GM18520 (cell line): ENCODE data around the gene GLO1.

ENCODE experiments used
- ATAC-seq: cut with Tn5 transposase; IDR thresholded peaks from one replicate; pipeline ENCODE4 v1.9.1; 2021; ENCODE audit not compliant: unreplicated experiment

Gene GLO1

DNA sequence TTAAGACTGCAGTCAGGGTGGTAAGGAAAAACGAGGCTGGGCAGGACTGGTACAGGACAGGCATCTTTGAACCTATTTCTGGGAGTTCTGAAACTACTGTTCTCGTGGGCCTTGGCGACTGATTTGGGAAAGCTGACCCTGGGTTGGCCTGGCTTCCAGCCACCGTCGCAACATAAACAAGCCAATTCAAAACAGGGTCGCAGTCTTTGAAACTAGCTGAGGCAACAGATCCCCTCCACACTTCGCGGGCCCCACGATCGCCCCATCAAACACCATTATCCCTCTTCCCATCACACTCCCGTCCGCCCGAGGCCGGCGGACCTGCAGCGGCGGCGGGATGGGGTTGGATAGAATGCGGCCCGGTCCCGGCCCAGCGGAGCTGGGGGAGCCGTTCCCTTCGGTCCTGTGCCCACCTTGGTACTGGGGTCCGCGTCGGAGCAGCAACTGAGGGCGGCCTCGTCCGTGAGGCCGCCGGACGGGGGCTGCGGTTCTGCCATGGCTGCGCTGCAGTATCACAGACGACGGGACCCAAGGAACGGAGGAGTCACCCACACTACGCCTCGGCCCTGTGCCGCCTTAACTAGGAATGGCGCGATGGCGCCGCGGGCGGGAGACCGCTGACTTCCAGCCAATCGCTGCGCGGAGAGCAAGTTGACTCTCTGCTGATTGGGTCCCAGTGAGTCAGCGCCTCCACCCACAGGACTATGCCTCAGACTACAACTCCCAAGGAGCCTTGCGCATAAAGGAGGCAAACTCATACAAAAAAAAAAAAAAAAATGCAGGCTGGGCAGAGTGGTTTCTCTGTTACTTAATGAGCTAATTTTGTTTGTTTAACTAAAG, at the start of gene GLO1:
GLO1 (minus strand) TSS at position 588 of the 840 bp plus-strand sequence; CDS start at position 497, 91 bp downstream.
- ATAC-seq, result peak; percentile 99

DNA sequence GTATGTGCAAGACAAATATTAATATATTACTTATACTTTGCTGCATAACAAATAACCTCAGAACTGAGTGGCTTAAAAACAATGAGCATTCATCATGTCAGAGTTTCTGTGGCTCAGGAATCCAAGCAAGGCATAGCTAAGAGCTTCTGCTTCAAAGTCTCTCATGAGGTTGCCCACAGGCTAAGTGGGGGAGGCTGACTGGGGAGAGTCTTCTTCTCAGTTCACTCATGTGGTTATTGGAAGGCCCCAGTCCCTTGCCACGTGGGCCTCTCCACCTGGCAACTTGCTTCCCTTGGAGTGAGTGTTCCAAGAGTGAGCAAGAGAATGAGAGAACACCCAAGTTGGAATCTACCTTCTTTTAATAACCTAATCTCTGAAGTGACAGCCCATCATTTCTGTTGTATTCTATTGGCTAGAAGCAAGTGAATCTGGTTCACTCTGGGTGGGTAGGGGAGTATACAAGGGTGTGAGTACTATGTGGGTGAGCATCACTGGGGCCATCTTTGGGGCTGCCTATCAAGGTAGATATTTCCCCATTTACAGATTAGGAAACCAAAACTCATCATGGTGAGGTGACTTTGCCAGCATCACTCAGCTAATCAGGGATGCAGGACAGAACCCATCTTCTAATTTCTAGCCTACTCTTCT, 48.1 kb upstream of the GLO1 start:
- ATAC-seq, result no peak

DNA sequence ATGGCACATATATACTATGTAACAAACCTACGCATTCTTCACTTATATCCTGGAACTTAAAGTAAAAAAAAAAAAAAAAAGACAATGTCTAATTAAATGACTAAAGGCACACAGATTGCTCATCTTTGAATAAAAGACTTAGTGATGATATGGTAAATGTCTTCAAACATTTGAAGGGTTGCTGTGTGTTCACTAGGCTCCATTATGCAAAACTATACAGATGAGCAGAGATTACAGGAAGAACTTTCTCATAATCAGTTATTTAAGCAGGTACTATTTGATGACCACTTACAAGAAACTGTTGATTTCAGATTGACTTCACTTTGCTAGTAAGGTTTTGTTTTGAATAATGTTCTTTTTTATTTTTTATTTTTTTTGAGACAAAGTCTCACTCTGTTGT, 46.5 kb upstream of the GLO1 start:
- no peak for ATAC-seq

DNA sequence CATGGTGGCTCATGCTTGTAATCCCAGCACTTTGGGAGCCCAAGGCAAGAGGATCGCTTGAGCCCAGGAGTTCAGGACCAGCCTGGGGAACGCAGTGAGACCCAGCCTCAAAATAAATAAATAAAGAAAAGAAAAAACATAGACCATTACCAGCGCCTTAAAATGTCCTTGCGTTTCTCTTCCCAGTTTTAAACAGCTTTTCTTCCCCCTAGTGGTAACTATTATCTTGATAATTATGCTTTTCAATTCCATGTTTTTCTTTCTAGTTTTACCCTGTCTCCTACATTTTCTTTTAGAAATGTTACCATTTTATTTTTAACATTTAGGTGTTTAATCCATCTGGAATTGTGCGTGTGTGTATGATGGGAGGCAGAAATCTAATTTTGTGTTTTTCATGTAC, 36.6 kb upstream of the GLO1 start:
- ATAC-seq, result no peak

DNA sequence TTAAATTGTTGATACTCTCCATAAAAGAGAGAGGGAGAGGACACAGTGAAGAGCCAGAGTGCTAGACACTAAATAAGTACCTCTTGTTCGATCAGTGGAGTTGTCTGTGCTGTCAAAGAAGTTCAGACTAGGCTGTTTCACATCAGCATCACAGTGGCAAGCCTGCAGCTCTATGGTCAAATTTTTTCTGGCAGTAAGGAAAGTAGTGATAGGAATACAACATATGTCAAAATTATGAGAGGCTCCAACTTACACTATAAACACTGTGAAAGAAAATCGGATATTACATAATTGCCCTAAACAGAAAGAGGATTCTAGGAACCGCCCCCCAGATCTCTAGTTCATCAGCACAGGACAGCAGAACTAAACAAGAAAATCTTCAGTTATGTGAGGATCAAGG, 35.3 kb upstream of the GLO1 start:
- no peak for ATAC-seq

DNA sequence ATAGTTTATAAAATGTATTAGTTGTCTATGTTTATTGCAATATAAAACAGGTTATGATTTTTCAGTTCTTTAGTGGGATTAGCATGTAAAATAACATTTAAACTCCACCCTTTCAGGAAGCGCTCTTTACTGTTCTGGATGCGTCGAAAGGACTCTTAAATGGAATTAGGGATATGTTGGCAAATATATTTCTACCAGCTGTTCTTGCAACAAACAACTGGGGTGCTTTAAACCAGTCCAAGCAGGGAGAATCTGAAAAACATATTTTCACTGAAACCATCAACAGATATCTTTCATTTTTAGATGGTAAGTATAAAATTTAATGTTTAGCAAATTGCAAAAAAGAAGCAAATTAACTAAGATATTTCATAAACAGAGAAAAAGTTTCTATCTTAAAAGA, 34.0 kb upstream of the GLO1 start:
- ATAC-seq, result no peak

DNA sequence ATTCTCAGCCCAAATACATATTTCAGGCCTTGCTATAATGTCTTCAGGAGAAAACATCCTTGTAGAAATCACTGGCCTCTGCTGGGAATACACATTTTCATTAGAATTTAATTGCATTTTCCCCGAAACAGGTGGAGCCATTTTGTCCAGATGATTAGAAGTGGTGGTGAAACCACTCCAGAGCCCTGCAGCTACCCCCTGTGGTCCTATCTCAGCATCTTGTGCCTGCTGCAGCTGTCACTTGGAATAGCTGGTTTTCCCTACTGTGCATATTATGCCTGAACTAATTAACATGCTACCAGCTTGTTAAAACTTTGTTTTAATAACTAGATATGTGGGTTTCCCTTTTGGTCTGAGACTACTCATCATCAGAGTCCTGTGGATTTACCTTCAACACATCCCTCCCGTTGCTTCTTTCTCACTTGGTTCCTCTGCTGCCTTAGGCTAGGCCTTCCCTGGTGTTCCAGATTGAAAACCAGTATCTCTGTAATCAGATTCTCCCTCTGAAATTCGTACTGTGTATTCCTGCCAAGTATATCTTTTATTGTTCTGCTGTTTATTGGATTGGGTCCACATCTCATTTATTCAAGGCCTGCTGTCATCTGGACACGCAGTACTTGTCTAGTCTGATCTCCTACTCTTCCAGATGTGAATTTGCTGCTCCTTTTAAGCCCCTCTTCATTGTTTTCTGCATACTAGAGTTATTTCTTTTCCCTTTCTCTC, 27.4 kb upstream of the GLO1 start:
- ATAC-seq, result no peak

DNA sequence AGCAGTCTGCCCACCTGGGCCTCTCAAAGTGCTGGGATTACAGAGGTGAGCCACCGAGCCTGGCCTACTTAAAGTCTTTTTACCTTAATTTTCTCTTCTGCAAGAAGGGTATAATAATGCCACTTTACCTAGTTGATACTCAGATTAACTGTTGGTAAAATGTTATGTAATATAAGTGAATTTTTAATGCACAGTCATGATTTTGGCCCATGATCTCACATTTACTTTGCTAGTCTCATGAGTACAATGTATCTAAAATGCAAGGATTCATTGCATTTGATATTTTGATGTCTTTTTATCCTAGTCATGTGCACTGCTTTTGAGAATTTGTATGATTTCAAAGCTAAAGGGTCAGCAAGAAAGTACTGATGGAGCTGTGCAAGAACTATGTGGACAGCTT, 25.3 kb upstream of the GLO1 start:
- no peak for ATAC-seq

DNA sequence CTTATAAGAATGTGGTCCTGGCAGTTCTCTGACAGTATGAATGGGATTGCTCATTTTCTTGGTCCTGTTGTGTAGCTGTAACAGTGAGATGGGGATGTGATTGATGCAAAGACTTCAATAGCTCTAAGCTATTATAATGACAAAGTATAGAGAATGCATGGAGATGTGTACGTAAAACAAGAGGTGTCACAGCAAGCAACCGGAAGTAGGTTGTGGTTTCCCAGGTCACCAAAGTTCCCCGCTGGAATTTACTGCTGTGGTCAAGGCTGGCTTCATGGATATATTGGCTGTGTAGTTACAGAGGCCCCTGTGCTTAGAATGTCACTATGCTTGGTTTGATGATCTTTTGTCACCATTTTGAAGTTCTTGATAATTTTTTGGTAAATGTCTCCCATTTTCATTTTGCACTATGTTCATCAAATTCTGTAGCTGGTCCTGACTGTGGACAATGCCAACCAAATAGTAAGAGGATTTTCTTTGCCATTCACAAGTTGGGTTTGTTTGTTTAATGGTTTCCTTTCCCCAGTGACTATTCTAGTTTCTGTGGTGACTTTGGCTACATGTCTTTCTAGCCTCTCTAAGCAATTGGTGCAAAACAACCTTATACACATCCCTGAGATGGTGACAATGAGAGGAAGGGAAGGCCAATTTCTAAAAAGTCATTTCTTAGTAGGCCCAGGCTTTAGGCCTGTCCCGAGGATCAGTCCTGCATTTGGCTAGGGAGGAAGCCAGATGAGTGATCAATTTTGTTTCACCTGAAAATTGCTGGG, 22.7 kb upstream of the GLO1 start:
- no peak for ATAC-seq

DNA sequence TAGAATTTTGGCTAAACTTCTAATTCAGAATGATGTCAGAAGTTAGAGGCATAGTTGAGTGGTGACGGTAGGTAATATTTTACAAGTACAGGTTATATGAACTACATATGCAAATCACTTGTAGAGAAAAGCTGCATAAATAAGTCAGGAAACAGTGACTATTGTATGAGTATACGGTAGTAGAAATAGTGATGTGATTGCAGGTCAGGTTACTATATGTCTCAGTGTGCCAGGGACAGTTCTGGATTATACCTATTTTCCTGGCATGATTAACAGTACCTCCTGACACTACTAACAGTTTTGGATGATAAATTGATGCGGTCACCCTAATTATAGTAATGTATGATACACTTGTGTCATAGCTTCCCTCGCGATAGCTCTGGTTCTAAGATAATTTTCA, 21.4 kb upstream of the GLO1 start:
- no peak for ATAC-seq

DNA sequence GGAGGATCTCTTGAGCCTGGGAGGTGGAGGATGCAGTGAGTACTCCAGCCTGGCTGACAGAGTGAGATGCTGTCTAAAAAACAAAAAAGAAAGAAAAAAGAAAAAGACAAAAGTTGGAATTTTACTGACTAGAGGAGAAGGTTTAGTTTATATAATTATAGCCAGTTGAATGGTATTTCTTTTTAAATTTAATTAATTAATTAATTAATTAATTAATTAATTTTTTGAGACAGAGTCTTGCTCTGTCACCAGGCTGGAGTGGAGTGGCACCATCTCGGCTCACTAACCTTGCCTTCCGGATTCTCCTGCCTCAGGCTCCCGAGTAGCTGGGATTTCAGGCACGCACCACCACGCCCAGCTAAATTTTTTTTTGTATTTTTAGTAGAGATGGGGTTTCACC, 20.8 kb upstream of the GLO1 start:
- ATAC-seq, result no peak

DNA sequence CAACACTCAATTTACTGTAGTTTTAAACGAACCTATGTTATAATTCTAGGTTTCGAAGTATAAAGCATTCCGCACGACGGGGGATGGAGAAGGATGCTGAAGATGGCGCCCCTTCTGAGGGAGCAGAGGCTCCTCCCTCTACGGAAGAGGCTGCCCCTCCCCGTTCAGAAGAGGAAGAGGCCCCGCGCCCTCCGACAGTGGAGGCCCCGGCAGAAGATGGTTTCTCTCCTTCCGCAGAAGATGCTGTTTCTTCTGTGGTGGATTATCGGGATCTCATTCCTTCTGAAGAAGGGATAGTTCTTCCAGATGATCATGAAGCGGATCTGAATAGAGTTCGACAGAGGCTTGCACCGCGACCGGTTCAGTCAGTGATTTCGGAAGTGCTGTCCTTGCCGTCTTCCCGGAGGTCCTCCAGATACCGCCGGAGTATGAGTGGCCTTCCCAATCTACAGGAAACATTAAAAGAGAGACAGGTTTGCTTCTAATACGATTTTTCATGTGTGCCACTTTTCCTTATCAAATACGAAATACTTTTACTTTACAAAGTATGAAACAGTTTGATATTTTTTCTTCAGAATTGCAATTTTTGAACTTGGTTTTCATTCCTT, 19.9 kb upstream of the GLO1 start:
- ATAC-seq, result no peak

DNA sequence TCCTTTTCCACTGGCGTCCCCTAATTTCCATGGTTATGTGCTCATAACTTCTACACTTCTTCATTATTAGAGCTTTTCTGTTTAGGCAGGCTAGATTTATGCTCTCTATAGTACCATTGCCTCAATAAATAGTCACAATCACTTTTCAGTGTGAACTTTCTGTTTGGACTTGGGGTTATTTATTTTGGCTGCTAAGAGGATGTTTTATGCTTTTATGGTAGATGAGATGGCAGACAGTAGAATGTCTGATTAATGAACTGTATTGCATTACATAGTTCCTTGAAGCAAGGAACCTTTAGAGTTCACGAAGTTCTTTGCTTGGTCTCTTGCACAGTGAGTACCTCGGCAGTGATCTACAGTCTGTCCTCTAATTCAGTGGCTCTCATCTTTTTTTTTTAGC, 19.1 kb upstream of the GLO1 start:
- no peak for ATAC-seq

DNA sequence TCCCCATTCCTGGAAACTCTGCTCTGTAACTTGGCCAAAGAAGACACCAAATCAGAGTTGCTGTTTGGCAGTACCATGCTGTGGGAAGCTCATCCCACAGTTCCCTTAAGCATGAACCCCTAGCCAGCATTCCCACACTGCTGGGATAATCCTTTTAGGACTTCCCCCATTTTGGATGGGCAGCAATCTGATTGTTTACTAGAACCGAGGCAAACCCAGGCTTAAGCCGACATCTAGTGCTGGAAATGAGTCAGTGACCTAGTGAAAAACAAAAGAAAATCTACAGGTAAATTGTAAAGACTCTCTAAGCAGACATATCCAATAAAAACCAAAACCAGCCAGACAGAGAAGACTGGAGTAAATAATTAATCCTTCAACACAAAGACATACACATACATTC, 17.4 kb upstream of the GLO1 start:
- ATAC-seq, result no peak

DNA sequence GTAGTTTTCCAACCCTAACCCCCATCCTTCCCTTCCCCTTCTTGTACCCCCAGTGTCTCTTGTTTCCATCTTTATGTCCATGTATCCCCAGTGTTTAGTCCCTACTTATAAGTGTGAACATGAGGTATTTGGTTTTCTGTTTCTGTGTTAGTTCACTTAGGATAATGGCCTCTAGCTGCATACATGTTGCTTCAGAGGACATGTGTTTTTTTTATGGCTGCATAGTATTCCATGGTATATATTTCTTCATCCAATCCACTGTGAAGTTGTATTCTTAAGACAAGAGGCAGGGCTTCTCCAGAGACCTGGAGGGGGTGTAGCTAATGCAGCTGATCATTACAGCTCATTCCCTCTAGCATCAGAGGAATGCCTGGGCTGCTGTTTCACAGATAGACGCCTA, 16.4 kb upstream of the GLO1 start:
- no peak for ATAC-seq

DNA sequence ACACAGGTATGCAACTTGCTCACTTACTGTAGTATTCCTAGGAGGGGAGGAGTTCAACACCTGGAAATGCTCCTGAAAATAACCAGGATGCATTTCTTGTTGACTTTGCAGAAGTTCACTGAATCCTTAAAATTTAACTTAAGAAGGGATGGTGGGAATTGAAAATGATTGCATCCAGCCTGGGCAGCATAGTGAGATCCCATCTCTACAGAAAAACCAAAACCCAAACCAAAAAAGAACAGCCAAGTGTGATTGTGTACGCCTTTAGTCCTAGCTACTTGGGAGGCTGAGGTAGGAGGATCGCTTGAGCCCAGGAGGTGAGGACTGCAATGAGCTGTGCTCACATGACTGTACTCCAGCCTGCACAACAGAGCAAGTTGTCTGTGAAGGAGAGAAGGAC, 13.9 kb upstream of the GLO1 start:
- ATAC-seq, result no peak

DNA sequence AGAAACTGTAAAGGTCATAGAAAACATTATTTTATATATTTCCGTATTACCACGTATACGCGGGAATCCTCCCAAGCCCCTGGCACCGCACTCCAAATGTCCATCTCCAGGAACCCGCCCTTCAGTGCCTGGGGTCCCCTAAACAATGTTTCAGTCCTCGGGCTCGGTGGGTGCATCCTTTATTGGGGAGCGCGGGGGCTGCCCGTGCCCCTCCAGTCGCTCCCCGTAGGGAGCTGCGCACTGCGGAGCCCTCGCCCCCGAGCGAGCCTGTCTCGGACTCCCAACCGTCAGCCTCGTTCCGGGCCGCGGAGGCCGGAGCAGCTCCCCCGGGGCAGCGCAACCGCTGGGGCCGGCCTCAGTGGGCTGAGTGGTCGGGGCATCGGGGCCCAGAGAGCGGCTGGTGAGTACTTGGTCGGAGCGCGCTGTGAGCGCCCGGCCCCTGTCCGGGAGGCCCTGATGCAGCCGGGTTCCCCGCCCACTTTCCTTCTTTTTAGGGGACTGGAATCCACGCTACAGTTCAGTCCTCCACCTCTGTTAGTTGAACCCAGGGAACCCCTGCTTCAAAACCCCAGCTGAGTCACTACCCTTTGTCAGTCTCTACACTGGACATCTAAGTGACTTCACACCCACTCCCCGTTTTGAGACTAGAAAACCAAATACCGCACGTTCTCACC, 12.2 kb upstream of the GLO1 start, which contains the start of gene DNAH8:
DNAH8 (plus strand) TSS at position 296 of the 674 bp plus-strand sequence. CDS start 7,499 bp downstream, outside the sequence.
- ATAC-seq, result no peak

DNA sequence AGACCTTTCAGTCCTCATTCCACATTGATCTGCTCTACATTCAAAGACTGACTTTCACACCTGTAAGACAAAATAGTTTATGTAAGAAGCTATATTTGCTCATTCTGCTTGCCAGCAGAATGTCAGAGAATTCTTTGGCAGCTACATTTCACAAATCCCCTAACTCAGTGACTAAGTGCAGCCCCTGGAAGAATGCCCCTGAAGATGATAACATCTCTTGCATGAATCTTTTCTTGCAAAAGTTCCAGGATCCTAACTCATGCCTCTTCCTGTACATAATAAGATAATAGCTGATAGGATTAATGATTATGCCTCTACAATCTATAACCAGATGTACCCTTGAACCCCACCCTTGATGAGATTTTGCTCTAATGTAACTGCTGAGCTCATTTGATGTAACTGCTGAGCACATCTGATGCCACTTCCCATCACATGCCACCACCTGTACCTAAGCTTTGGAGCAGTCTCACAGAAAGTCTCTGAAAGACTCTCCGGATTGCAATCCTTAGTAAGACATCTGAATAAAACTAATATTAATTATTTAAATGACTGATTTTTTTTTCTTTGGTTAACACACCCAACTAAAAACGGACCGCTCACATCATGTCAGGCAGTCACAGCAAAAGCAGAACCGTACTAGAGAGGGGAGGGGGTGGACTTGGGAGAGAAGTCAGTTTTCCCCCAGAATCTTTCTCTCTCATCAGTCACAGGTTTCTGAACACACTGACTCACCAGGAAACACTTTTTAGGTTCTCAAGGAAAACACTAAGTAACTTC, 11.5 kb upstream of the GLO1 start:
- ATAC-seq, result no peak

DNA sequence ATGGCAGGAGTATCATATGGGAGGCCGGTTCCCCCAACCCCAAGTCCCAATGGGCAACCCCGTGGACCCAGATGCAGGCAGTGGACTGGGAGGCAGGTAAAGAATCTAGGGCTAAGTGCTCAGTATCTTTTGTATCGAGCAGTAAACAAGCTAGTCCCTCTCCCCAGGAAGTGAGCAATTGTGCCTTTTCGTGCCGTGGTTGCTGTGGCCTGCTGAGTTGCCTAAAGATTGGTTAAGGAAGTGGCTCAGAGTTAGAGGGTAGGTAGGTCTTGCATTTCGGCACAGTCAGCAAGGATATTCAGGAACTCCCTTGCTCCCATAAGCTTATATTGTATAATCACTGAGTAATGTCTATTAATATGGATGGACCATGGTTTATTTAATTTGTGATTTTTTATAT, 10.9 kb upstream of the GLO1 start:
- no peak for ATAC-seq
